GM12865 (cell line): ENCODE measurements around the gene DCBLD1.

Experiments
- DNase-seq: peaks from one replicate; pipeline ENCODE4 v3.0.0; 2010; ENCODE audit warnings: low read depth
- H3K4me3 ChIP-seq: 2 replicates; pipeline ENCODE4 v1.5.1; 2011; ENCODE audit warnings: mild to moderate bottlenecking, low read depth, low read length, control low read depth
- TF ChIP-seq, protein P1 (sequence below): IDR thresholded peaks from 2 replicates; pipeline ENCODE4 v1.5.1; 2011; ENCODE audit warnings: low read length, control low read depth, low read depth, inconsistent platforms; ENCODE audit not compliant: insufficient read depth; ENCODE audit errors: missing control alignments

Gene DCBLD1

GRCh38 chr6:117564681-117565080 lies 82.2 kb downstream of the DCBLD1 start:
- TF ChIP-seq, protein P1, sequence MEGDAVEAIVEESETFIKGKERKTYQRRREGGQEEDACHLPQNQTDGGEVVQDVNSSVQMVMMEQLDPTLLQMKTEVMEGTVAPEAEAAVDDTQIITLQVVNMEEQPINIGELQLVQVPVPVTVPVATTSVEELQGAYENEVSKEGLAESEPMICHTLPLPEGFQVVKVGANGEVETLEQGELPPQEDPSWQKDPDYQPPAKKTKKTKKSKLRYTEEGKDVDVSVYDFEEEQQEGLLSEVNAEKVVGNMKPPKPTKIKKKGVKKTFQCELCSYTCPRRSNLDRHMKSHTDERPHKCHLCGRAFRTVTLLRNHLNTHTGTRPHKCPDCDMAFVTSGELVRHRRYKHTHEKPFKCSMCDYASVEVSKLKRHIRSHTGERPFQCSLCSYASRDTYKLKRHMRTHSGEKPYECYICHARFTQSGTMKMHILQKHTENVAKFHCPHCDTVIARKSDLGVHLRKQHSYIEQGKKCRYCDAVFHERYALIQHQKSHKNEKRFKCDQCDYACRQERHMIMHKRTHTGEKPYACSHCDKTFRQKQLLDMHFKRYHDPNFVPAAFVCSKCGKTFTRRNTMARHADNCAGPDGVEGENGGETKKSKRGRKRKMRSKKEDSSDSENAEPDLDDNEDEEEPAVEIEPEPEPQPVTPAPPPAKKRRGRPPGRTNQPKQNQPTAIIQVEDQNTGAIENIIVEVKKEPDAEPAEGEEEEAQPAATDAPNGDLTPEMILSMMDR, result no peak
- H3K4me3 ChIP-seq, result no peak overlapping the region
- DNase-seq, result no peak

GRCh38 chr6:117568247-117568646 lies 85.8 kb downstream of the DCBLD1 start:
- TF ChIP-seq, protein P1, result no peak
- DNase-seq, result no peak

GRCh38 chr6:117568831-117569410 lies 86.4 kb downstream of the DCBLD1 start:
- TF ChIP-seq, protein P1, result no peak
- DNase-seq, result no peak
- no peak overlapping the region for H3K4me3 ChIP-seq

More at GRCh38 chr6:117568247-117568646, 85.8 kb downstream of the DCBLD1 start:
- H3K4me3 ChIP-seq, result no peak overlapping the region

GRCh38 chr6:117573006-117573680 lies 90.7 kb downstream of the DCBLD1 start:
- no peak overlapping the region for H3K4me3 ChIP-seq
- TF ChIP-seq, protein P1, result no peak
- no peak for DNase-seq

DNA sequence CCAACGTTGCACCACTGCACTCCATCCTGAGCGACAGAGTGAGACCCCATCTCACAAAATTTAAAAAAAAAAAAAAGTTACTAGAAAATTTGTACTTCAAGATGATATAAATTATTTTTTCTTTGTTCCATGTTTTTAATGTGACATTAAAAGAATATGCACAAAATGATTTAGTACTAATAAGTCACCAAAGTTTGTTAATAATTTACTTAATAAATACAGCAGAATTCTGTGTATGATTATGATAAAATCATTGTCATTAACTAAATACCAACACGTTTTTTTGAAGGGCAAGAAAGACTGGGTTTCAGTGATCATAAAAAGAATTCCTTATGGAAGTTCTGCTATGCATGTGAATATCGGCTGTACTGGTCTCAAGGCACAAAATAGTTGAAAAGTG lies 91.7 kb downstream of the DCBLD1 start:
- TF ChIP-seq, protein P1, result no peak
- H3K4me3 ChIP-seq, result no peak overlapping the region
- DNase-seq, result no peak

DNA sequence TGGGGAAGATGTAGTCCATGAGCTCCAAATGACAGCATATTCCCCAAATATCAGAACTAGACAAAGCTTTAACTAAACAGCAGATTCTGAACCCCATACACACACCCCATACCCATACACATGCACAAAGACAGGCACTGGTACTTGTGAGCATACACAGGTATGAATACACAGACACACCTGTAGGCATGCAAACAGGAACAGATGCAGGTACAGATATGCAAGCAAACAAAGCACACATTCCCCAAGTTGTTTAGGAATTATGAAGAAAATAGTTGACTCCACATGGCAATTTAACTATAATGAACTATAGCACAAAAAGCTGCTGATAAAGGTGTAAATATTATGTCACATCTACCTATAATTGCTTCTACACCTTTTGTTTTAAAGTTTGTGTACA lies 103.2 kb downstream of the DCBLD1 start:
- no peak for DNase-seq
- H3K4me3 ChIP-seq, result no peak overlapping the region
- TF ChIP-seq, protein P1, result no peak
